Keratinocyte (primary cell): Measurements from ENCODE around the gene IFI27. TPM values are rescaled to one million over a fixed set of nuclear protein-coding genes. Genes with fewer than 3 reads are reported as not detected.

Source experiments
- DNase-seq: peaks from one replicate; pipeline ENCODE4 v3.0.0-alpha.2; 2011; ENCODE audit warnings: low read depth, missing footprints, low spot score
- FAIRE-seq: peaks from 2 replicates; lab custom pipeline; 2011; peaks lifted over from hg19 to GRCh38; lab: Jason Lieb, UNC
- H2AFZ ChIP-seq: 2 replicates; pipeline ENCODE4 v1.6.0; 2012; ENCODE audit warnings: low read length, control low read depth, inconsistent platforms; ENCODE audit not compliant: control insufficient read depth
- H3K27ac ChIP-seq: 2 replicates; pipeline ENCODE4 v1.5.1; 2011; ENCODE audit warnings: low read length; ENCODE audit not compliant: control insufficient read depth, insufficient read depth
- H3K27me3 ChIP-seq: 3 replicates; pipeline ENCODE4 v1.6.0; 2011; ENCODE audit warnings: low read length; ENCODE audit not compliant: control insufficient read depth, insufficient read depth; ENCODE audit errors: extremely low read depth
- H3K36me3 ChIP-seq, 2 experiments: 2 replicates in 1 of 2; 3 replicates in 1 of 2; pipeline ENCODE4 v1.5.1; 2011; ENCODE audit warnings: low read length in 2 of 2, mild to moderate bottlenecking in 1 of 2; ENCODE audit not compliant: control insufficient read depth in 2 of 2, insufficient read depth in 2 of 2; ENCODE audit errors: extremely low read depth in 1 of 2
- H3K4me1 ChIP-seq: 3 replicates; pipeline ENCODE4 v1.5.1; 2011; ENCODE audit warnings: low read length; ENCODE audit not compliant: control insufficient read depth, insufficient read depth; ENCODE audit errors: extremely low read depth
- H3K4me2 ChIP-seq: 3 replicates; pipeline ENCODE4 v1.6.0; 2011; ENCODE audit warnings: low read depth, low read length; ENCODE audit not compliant: control insufficient read depth, insufficient read depth; ENCODE audit errors: extremely low read depth
- H3K4me3 ChIP-seq, 3 experiments: fragments of 200-600 bp in 1 of 3; sonication (generic) in 1 of 3; 2 replicates in 2 of 3; 3 replicates in 1 of 3; pipeline ENCODE4 v1.5.1; 2011 to 2016; ENCODE audit warnings: low read length in 3 of 3, mild to moderate bottlenecking in 3 of 3, control low read depth in 2 of 3, inconsistent platforms in 1 of 3, low read depth in 1 of 3, mixed read lengths in 1 of 3, mixed run types in 1 of 3, moderate library complexity in 1 of 3; ENCODE audit not compliant: control insufficient read depth in 2 of 3, insufficient read depth in 2 of 3; ENCODE audit errors: extremely low read depth in 1 of 3
- H3K79me2 ChIP-seq: 2 replicates; pipeline ENCODE4 v1.6.0; 2012; ENCODE audit warnings: low read length; ENCODE audit not compliant: control insufficient read depth, insufficient read depth
- H3K9ac ChIP-seq: 3 replicates; pipeline ENCODE4 v1.6.0; 2011; ENCODE audit warnings: low read length; ENCODE audit not compliant: control insufficient read depth, insufficient read depth; ENCODE audit errors: extremely low read depth
- H3K9me1 ChIP-seq: 3 replicates; pipeline ENCODE4 v1.6.0; 2011; ENCODE audit warnings: low read length; ENCODE audit not compliant: control insufficient read depth, insufficient read depth; ENCODE audit errors: extremely low read depth
- H3K9me3 ChIP-seq: 2 replicates; pipeline ENCODE4 v1.5.1; 2012; ENCODE audit warnings: low read depth, low read length; ENCODE audit not compliant: control insufficient read depth
- H4K20me1 ChIP-seq: 3 replicates; pipeline ENCODE4 v1.6.0; 2011; ENCODE audit warnings: low read length; ENCODE audit not compliant: control insufficient read depth, insufficient read depth; ENCODE audit errors: extremely low read depth
- EZH2 ChIP-seq: IDR thresholded peaks from one replicate; pipeline ENCODE4 v1.6.1; 2012; ENCODE audit warnings: inconsistent platforms, mild to moderate bottlenecking, low read length, moderate library complexity
- dilution Hi-C: fragments of 300-500 bp; cut with MboI; formaldehyde crosslinking; loops from one replicate; pipeline ENCODE4 v1.7.0; 2020; ENCODE audit warnings: low sequenced_read_pairs; ENCODE audit not compliant: extremely low pct_ligation_motif_present
- polyA plus RNA-seq, 5 experiments: library from polyadenylated mRNA; depleted of rRNA in 3 of 5; stranded (reverse) in 3 of 5; stranded (forward) in 1 of 5; unstranded in 1 of 5; fragments of >200 nt; gene quantifications; 1 replicate in 1 of 5; 2 replicates in 3 of 5; 3 replicates in 1 of 5; pipeline versions ENCODE4 v1.2.1 to v1.2.3, GENCODE V29; 2011 to 2012; ENCODE audit warnings: missing spikeins in 2 of 5, low read depth in 1 of 5, low replicate concordance in 1 of 5
- TF ChIP-seq, protein P1 (sequence below), 3 experiments: IDR thresholded peaks in 1 of 3; conservative IDR thresholded peaks in 1 of 3; optimal IDR thresholded peaks in 1 of 3; 2 replicates in 2 of 3; 3 replicates in 1 of 3; pipeline versions ENCODE3 to v1.5.1; 2011; ENCODE audit warnings: low read length in 3 of 3, mild to moderate bottlenecking in 3 of 3, moderate library complexity in 2 of 3, control low read depth in 1 of 3, inconsistent platforms in 1 of 3; ENCODE audit not compliant: insufficient read depth in 2 of 3; ENCODE audit errors: extremely low read depth in 1 of 3

The IFI27 gene
- polyA plus RNA-seq, 1 donor (not counting 4 experiments of a cell fraction or from before 2014, with no cell fraction given): 1,132 TPM

- Histone ChIP-seq H3K27ac (no peak overlapping the region), H3K4me3 (peak overlapping the region in 2 of 3 experiments; percentile 74 to 85), H3K4me2 (peak overlapping the region; percentile 98), H3K27me3 (no peaks in the 10 kb centered on the region), H3K9me1 (no peaks in the 10 kb centered on the region), H3K4me1 (peaks cover 16% of the 10 kb centered on the region), H3K79me2 (no peaks in the 10 kb centered on the region), H3K9ac (peak overlapping the region; percentile 75), H3K36me3 (peaks cover 0 to 12% of the 10 kb centered on the region in 2 experiments), H3K9me3 (no peaks in the 10 kb centered on the region), H2AFZ (no peak overlapping the region), H4K20me1 (no peaks in the 10 kb centered on the region)
- DNase-seq (no peak), FAIRE-seq (no peak)
- TF ChIP-seq, protein P1, sequence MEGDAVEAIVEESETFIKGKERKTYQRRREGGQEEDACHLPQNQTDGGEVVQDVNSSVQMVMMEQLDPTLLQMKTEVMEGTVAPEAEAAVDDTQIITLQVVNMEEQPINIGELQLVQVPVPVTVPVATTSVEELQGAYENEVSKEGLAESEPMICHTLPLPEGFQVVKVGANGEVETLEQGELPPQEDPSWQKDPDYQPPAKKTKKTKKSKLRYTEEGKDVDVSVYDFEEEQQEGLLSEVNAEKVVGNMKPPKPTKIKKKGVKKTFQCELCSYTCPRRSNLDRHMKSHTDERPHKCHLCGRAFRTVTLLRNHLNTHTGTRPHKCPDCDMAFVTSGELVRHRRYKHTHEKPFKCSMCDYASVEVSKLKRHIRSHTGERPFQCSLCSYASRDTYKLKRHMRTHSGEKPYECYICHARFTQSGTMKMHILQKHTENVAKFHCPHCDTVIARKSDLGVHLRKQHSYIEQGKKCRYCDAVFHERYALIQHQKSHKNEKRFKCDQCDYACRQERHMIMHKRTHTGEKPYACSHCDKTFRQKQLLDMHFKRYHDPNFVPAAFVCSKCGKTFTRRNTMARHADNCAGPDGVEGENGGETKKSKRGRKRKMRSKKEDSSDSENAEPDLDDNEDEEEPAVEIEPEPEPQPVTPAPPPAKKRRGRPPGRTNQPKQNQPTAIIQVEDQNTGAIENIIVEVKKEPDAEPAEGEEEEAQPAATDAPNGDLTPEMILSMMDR (optimal IDR thresholded peaks at IDR 0.05 in 1 of 3, IDR thresholded peaks at IDR 0.05 in 1 of 3, conservative IDR thresholded peaks at IDR 0.05 in 1 of 3; ENCODE audit: extremely low read depth in 1 of 3, insufficient read depth in 2 of 3, low read length in 3 of 3): no peak
- no peak for TF ChIP-seq EZH2
- dilution Hi-C loops: no loop called here
Observed at GRCh38 chr14:94128216-94128839, 17.8 kb downstream of the IFI27 start.

- Histone ChIP-seq H3K36me3 (peaks cover 0 to 12% of the 10 kb centered on the region in 2 experiments), H4K20me1 (no peaks in the 10 kb centered on the region), H3K9ac (peak within 1 kb of the TSS; percentile 75), H3K27me3 (no peaks in the 10 kb centered on the region), H3K27ac (peak within 1 kb of the TSS; percentile 22), H2AFZ (peak within 1 kb of the TSS; percentile 89), H3K4me3 (peak within 1 kb of the TSS; percentile 74 to 86 (median 85)), H3K9me3 (no peaks in the 10 kb centered on the region), H3K4me2 (peak within 1 kb of the TSS; percentile 98), H3K79me2 (no peaks in the 10 kb centered on the region), H3K4me1 (peaks cover 16% of the 10 kb centered on the region), H3K9me1 (no peaks in the 10 kb centered on the region)
- FAIRE-seq (peak; percentile 36), DNase-seq (no peak)
- dilution Hi-C loops: no loop called here
- TF ChIP-seq, protein P1 (optimal IDR thresholded peaks at IDR 0.05 in 1 of 3, IDR thresholded peaks at IDR 0.05 in 1 of 3, conservative IDR thresholded peaks at IDR 0.05 in 1 of 3; ENCODE audit: extremely low read depth in 1 of 3, insufficient read depth in 2 of 3, low read length in 3 of 3): no peak
- no peak for TF ChIP-seq EZH2
Observed at GRCh38 chr14:94129111-94129757, 18.7 kb downstream of the IFI27 start, which contains the start of gene IFI27L2. TSS of gene IFI27L2 (minus strand) at chr14:94129604. CDS start at chr14:94129564, 40 bp downstream.
